Measurements from ENCODE around the gene IL11. TPM values are rescaled to one million over a fixed set of nuclear protein-coding genes. Genes with fewer than 3 reads are reported as not detected.

The IL11 gene
- total and polyA plus RNA-seq, 4 donors, result 0.23 to 2.1 (median 0.27) TPM; not detected in 1

- WGBS, 2 donors, result 70 to 79% methylated on average over 22 of the region's 22 CpGs
- H3K4me3 ChIP-seq (ENCODE audit: low read length in 2 of 2), result no peak overlapping the region
Observed at GRCh38 chr19:55348317-55349034, 21.8 kb downstream of the IL11 start.

GRCh38 chr19:55347442-55348009 lies 22.7 kb downstream of the IL11 start:
- H3K4me1 ChIP-seq (ENCODE audit: control insufficient read depth in 1 of 2, insufficient read depth in 2 of 2, low read length in 2 of 2), result no peaks in the 10 kb centered on the region
- 77 to 86% methylated on average over 10 of the region's 10 CpGs for WGBS, 2 donors
- no peaks in the 10 kb centered on the region for H3K36me3 ChIP-seq (ENCODE audit: control insufficient read depth in 1 of 2, insufficient read depth in 2 of 2, low read length in 1 of 2)
- H3K27ac ChIP-seq (ENCODE audit: low read depth in 1 of 2, low read length in 2 of 2), result no peak overlapping the region
- no peak overlapping the region for H3K4me3 ChIP-seq (ENCODE audit: low read length in 2 of 2)
- intact Hi-C loops (cut with DNase I), result no loop called here
- ATAC-seq (ENCODE audit: low FRiP score), result no peak
- no peaks in the 10 kb centered on the region for H3K9me3 ChIP-seq (ENCODE audit: control insufficient read depth, low read length)
- DNase-seq, result no peak
- H3K27me3 ChIP-seq (ENCODE audit: control insufficient read depth in 1 of 2, insufficient read depth in 2 of 2, low read length in 1 of 2), result no peaks in the 10 kb centered on the region

More at GRCh38 chr19:55348317-55349034, 21.8 kb downstream of the IL11 start:
- Histone ChIP-seq H3K27me3 (ENCODE audit: control insufficient read depth in 1 of 2, insufficient read depth in 2 of 2, low read length in 1 of 2) (no peaks in the 10 kb centered on the region), H3K9me3 (ENCODE audit: control insufficient read depth, low read length) (no peaks in the 10 kb centered on the region), H3K4me1 (ENCODE audit: control insufficient read depth in 1 of 2, insufficient read depth in 2 of 2, low read length in 2 of 2) (no peaks in the 10 kb centered on the region), H3K36me3 (ENCODE audit: control insufficient read depth in 1 of 2, insufficient read depth in 2 of 2, low read length in 1 of 2) (no peaks in the 10 kb centered on the region), H3K27ac (ENCODE audit: low read depth in 1 of 2, low read length in 2 of 2) (no peak overlapping the region)
- intact Hi-C loops (cut with DNase I), result no loop called here
- ATAC-seq (ENCODE audit: low FRiP score) (no peak), DNase-seq (no peak)

- H3K9me3 ChIP-seq (ENCODE audit: control insufficient read depth, low read length), result no peaks in the 10 kb centered on the region
- no peaks in the 10 kb centered on the region for H3K36me3 ChIP-seq (ENCODE audit: control insufficient read depth in 1 of 2, insufficient read depth in 2 of 2, low read length in 1 of 2)
- H3K4me3 ChIP-seq (ENCODE audit: low read length in 2 of 2), result no peak overlapping the region
- H3K27me3 ChIP-seq (ENCODE audit: control insufficient read depth in 1 of 2, insufficient read depth in 2 of 2, low read length in 1 of 2), result no peaks in the 10 kb centered on the region
- WGBS, 2 donors, result 87 to 91% methylated on average over 34 to 41 of the region's 41 CpGs
- no peaks in the 10 kb centered on the region for H3K4me1 ChIP-seq (ENCODE audit: control insufficient read depth in 1 of 2, insufficient read depth in 2 of 2, low read length in 2 of 2)
- no peak for DNase-seq
- no peak overlapping the region for H3K27ac ChIP-seq (ENCODE audit: low read depth in 1 of 2, low read length in 2 of 2)
- ATAC-seq (ENCODE audit: low FRiP score), result no peak
- intact Hi-C loops (cut with DNase I), result no loop called here
Observed at GRCh38 chr19:55346725-55347441, 23.4 kb downstream of the IL11 start.

- no peak overlapping the region for H3K4me3 ChIP-seq (ENCODE audit: low read length in 2 of 2)
- H3K9me3 ChIP-seq (ENCODE audit: control insufficient read depth, low read length), result no peaks in the 10 kb centered on the region
- peak; percentile 5 for ATAC-seq (ENCODE audit: low FRiP score)
- no peaks in the 10 kb centered on the region for H3K27me3 ChIP-seq (ENCODE audit: control insufficient read depth in 1 of 2, insufficient read depth in 2 of 2, low read length in 1 of 2)
- no peaks in the 10 kb centered on the region for H3K4me1 ChIP-seq (ENCODE audit: control insufficient read depth in 1 of 2, insufficient read depth in 2 of 2, low read length in 2 of 2)
- intact Hi-C loops (cut with DNase I), result no loop called here
- H3K27ac ChIP-seq (ENCODE audit: low read depth in 1 of 2, low read length in 2 of 2), result no peak overlapping the region
- H3K36me3 ChIP-seq (ENCODE audit: control insufficient read depth in 1 of 2, insufficient read depth in 2 of 2, low read length in 1 of 2), result no peaks in the 10 kb centered on the region
- DNase-seq, result peak in 1 of 2 donors; percentile 86
- 88% methylated on average over 42 to 43 of the region's 43 CpGs for WGBS, 2 donors
Observed at GRCh38 chr19:55345818-55346724, 24.2 kb downstream of the IL11 start.

- H3K9me3 ChIP-seq (ENCODE audit: control insufficient read depth, low read length), result no peaks in the 10 kb centered on the region
- 91% methylated on average over 22 of the region's 22 CpGs for WGBS, 2 donors
- no peak overlapping the region for H3K27ac ChIP-seq (ENCODE audit: low read depth in 1 of 2, low read length in 2 of 2)
- H3K27me3 ChIP-seq (ENCODE audit: control insufficient read depth in 1 of 2, insufficient read depth in 2 of 2, low read length in 1 of 2), result no peaks in the 10 kb centered on the region
- H3K36me3 ChIP-seq (ENCODE audit: control insufficient read depth in 1 of 2, insufficient read depth in 2 of 2, low read length in 1 of 2), result no peaks in the 10 kb centered on the region
- no peak overlapping the region for H3K4me3 ChIP-seq (ENCODE audit: low read length in 2 of 2)
- intact Hi-C loops (cut with DNase I), result no loop called here
- no peak for ATAC-seq (ENCODE audit: low FRiP score)
- DNase-seq, result no peak
- H3K4me1 ChIP-seq (ENCODE audit: control insufficient read depth in 1 of 2, insufficient read depth in 2 of 2, low read length in 2 of 2), result no peaks in the 10 kb centered on the region
Observed at GRCh38 chr19:55345101-55345817, 25.0 kb downstream of the IL11 start.

- intact Hi-C loops (cut with DNase I), result loop anchor here in 1 of 2 donors (5.0 kb wide), 1 partner anchor 38 kb away; the partner anchor contains the start of gene TMEM238
- no peaks in the 10 kb centered on the region for H3K9me3 ChIP-seq (ENCODE audit: control insufficient read depth, low read length)
- no peaks in the 10 kb centered on the region for H3K27me3 ChIP-seq (ENCODE audit: control insufficient read depth in 1 of 2, insufficient read depth in 2 of 2, low read length in 1 of 2)
- H3K4me3 ChIP-seq (ENCODE audit: low read length in 2 of 2), result no peak overlapping the region
- H3K27ac ChIP-seq (ENCODE audit: low read depth in 1 of 2, low read length in 2 of 2), result no peak overlapping the region
- no peak for DNase-seq
- no peak for ATAC-seq (ENCODE audit: low FRiP score)
- H3K36me3 ChIP-seq (ENCODE audit: control insufficient read depth in 1 of 2, insufficient read depth in 2 of 2, low read length in 1 of 2), result no peaks in the 10 kb centered on the region
- H3K4me1 ChIP-seq (ENCODE audit: control insufficient read depth in 1 of 2, insufficient read depth in 2 of 2, low read length in 2 of 2), result no peaks in the 10 kb centered on the region
- WGBS, 2 donors, result 70 to 76% methylated on average over 8 to 9 of the region's 9 CpGs
Observed at GRCh38 chr19:55344444-55344843, 25.8 kb downstream of the IL11 start.

GRCh38 chr19:55341595-55342531 lies 28.4 kb downstream of the IL11 start:
- intact Hi-C loops (cut with DNase I), result loop anchor here in 1 of 2 donors (5.0 kb wide), 1 partner anchor 40 kb away; the partner anchor contains the start of gene TMEM238
- H3K4me3 ChIP-seq (ENCODE audit: low read length in 2 of 2), result no peak overlapping the region
- DNase-seq (no peak), ATAC-seq (ENCODE audit: low FRiP score) (no peak)
- H3K4me1 ChIP-seq (ENCODE audit: control insufficient read depth in 1 of 2, insufficient read depth in 2 of 2, low read length in 2 of 2), result no peaks in the 10 kb centered on the region
- no peaks in the 10 kb centered on the region for H3K9me3 ChIP-seq (ENCODE audit: control insufficient read depth, low read length)
- WGBS, 2 donors, result 81 to 84% methylated on average over 44 to 50 of the region's 50 CpGs
- no peaks in the 10 kb centered on the region for H3K36me3 ChIP-seq (ENCODE audit: control insufficient read depth in 1 of 2, insufficient read depth in 2 of 2, low read length in 1 of 2)
- H3K27me3 ChIP-seq (ENCODE audit: control insufficient read depth in 1 of 2, insufficient read depth in 2 of 2, low read length in 1 of 2), result no peaks in the 10 kb centered on the region
- H3K27ac ChIP-seq (ENCODE audit: low read depth in 1 of 2, low read length in 2 of 2), result no peak overlapping the region

Data from aorta (tissue), 5 donors.